GM20431 (cell line): ENCODE measurements around the gene LDLRAD4.

ENCODE experiments used
- in situ Hi-C: fragments of 300-500 bp; cut with MseI, MboI; formaldehyde crosslinking; loops from one replicate; pipeline ENCODE4 v1.15.0; 2020; ENCODE audit warnings: low sequenced_read_pairs; ENCODE audit not compliant: unreplicated experiment

LDLRAD4 gene

GRCh38 chr18:13451213-13451540 lies 232.6 kb downstream of the LDLRAD4 start:
- in situ Hi-C loops, result no loop called here

- in situ Hi-C loops, result no loop called here
Observed at GRCh38 chr18:13451661-13452387, 233.3 kb downstream of the LDLRAD4 start.

GRCh38 chr18:13452388-13452811 lies 233.8 kb downstream of the LDLRAD4 start:
- in situ Hi-C loops, result no loop called here

GRCh38 chr18:13452871-13453680 lies 234.5 kb downstream of the LDLRAD4 start:
- in situ Hi-C loops, result no loop called here

- in situ Hi-C loops, result no loop called here
Observed at GRCh38 chr18:13453714-13454113, 235.2 kb downstream of the LDLRAD4 start.

- in situ Hi-C loops, result no loop called here
Observed at GRCh38 chr18:13454363-13455150, 236.0 kb downstream of the LDLRAD4 start.

- in situ Hi-C loops, result no loop called here
Observed at GRCh38 chr18:13455471-13455870, 236.9 kb downstream of the LDLRAD4 start.

- in situ Hi-C loops, result no loop called here
Observed at GRCh38 chr18:13455960-13456481, 237.5 kb downstream of the LDLRAD4 start.

- in situ Hi-C loops, result no loop called here
Observed at GRCh38 chr18:13456736-13457271, 238.2 kb downstream of the LDLRAD4 start.

- in situ Hi-C loops, result no loop called here
Observed at GRCh38 chr18:13457327-13457726, 238.8 kb downstream of the LDLRAD4 start.

- in situ Hi-C loops, result no loop called here
Observed at GRCh38 chr18:13460946-13461345, 242.4 kb downstream of the LDLRAD4 start.

GRCh38 chr18:13461469-13461868 lies 242.9 kb downstream of the LDLRAD4 start:
- in situ Hi-C loops, result no loop called here

- in situ Hi-C loops, result no loop called here
Observed at GRCh38 chr18:13461936-13462335, 243.4 kb downstream of the LDLRAD4 start.

- in situ Hi-C loops, result no loop called here
Observed at GRCh38 chr18:13462686-13463085, 244.1 kb downstream of the LDLRAD4 start.

GRCh38 chr18:13463526-13464210 lies 245.1 kb downstream of the LDLRAD4 start:
- in situ Hi-C loops, result no loop called here

- in situ Hi-C loops, result no loop called here
Observed at GRCh38 chr18:13464432-13465123, 246.0 kb downstream of the LDLRAD4 start.

GRCh38 chr18:13465124-13465446 lies 246.5 kb downstream of the LDLRAD4 start:
- in situ Hi-C loops, result no loop called here

- in situ Hi-C loops, result no loop called here
Observed at GRCh38 chr18:13465476-13465875, 246.9 kb downstream of the LDLRAD4 start.

GRCh38 chr18:13470516-13471197 lies 252.1 kb downstream of the LDLRAD4 start:
- in situ Hi-C loops, result no loop called here
